GM19438 (cell line): ENCODE data around the gene MTG1.
"Not testable (repeated sequence)": the region's sequence is repeated elsewhere in the genome, so short reads cannot be mapped to it uniquely, and the experiment has no call there.

Experiments
- ATAC-seq: cut with Tn5 transposase; IDR thresholded peaks from one replicate; pipeline ENCODE4 v1.9.1; 2021; ENCODE audit warnings: low read depth; ENCODE audit not compliant: unreplicated experiment

MTG1 gene

DNA sequence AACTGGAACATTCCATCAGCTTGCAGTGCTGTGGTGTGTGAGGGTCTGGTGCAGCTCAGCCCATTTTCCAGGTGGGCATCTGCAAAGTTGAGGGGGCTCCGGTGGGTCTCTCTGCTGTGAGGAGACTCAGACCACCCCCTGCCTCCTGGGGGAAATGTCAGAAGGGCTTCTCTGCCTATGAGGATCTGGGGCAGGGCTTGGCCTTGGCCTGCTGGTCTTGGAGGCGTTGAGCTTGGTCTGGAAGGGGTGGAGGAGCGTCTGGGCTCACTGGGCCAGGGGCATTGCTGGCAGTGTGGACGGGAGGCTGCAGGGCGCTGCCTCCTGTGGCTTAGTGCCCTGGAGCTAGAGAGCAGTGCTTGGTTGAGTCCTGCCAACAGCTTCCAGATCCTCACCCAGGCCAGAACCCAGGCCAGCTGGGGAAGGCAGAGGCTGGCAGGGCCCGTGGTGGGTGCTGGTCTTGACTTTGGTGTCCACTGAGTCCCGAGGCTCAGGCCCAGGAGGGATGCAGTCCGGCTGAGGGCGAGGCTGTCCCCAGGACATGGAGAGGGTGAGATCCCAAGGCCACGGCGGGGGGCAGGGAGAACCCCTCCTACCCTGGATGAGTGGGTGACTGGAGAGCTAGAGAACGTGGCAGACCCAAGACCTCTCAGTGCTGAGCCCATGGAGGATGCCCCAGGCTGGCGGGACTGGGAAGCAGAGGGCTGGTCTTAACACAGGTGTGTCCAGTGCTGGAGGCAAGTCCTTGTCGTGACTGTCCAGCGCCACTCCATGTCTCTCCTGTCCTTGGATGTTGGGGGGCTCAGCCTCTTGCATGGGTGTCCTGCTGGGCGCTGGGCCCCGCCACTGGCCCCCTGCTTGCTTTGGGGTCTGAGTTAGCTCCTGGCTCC is 27.6 kb downstream of the MTG1 start:
- no peak for ATAC-seq

- ATAC-seq, result no peak
These were observed 28.4 kb downstream of the MTG1 start for GRCh38 chr10:133422223-133422806.

- ATAC-seq, result no peak
These were observed 29.1 kb downstream of the MTG1 start for GRCh38 chr10:133422807-133423771.

- not testable (repeated sequence) for ATAC-seq
These were observed 30.1 kb downstream of the MTG1 start for GRCh38 chr10:133424102-133424501.

DNA sequence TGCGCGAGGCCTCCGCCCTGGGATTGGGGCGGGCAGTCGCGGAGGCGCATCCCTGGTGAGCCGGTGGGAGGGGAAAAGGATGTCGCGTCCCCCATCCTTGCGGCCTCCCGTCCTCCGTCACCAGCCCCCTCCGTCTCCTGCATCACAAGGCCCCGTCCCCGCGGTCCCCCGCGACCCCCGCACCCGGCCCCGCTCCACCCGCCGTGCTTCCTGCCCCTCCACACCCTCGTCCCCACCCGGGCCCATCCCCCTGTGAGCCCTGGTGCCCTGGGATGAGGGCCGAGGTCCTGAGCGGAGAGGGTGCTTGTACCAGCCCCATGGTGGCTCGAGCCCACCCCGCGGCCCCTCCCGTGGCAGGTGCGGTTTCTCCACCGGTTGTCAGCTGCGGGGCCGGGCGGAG is 30.6 kb downstream of the MTG1 start, which contains the start of gene SPRN:
SPRN (minus strand) TSS at position 25 of the 400 bp plus-strand sequence. CDS start 944 bp downstream, outside the sequence.
- ATAC-seq, result not testable (repeated sequence)

DNA sequence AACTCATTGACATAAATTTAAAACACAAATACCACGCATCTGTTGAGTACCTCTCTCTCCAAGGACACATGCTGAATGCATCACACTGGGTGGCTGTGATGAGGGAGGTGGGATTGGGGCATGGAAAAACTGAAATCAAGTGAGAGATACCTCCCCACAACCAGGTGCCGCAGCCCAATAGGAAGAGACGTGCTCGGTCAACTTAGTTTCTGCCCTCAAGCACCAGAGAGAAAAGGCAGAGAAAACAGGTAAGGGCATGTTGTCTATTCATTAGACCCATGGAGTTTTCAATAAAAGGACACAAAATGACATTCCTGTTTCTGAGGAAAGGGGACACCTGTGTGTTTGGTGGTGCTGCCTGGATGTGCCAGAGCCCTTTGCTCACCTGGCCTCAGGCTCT is 35.6 kb downstream of the MTG1 start:
- not testable (repeated sequence) for ATAC-seq

DNA sequence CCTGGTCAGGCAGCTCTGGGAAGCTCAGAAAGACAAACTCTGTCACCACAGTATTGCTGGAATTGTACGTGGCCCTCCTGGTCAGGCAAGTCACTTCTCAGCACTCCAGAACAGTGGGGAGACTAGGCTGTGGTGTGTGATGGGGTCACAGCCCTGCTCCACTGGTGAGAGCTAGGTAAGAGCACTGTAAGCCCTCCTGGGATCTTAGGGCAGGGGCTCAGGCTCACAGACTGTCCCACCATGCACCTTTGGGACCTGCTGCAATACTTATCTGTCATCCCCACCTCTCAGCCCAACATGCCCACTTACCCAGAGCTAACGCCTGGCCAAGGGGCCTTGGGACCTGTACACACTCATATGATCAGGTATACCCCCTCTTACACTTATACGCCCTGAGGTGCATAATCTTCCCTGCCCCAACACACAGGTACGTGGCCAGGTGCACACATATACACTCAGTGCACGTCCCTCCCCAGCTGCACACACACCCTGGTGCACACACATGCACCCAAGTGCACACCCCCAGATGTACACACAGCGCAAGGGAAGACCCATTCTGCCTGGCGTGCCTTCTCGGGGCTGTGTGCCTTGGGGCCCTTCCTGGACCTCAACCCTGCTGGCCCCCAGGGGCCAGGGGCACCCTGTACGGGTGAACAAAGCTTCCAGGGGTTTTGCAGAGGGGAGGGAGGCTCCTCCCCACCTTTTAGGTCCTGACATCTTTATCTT is 38.1 kb downstream of the MTG1 start:
- not testable (repeated sequence) for ATAC-seq

DNA sequence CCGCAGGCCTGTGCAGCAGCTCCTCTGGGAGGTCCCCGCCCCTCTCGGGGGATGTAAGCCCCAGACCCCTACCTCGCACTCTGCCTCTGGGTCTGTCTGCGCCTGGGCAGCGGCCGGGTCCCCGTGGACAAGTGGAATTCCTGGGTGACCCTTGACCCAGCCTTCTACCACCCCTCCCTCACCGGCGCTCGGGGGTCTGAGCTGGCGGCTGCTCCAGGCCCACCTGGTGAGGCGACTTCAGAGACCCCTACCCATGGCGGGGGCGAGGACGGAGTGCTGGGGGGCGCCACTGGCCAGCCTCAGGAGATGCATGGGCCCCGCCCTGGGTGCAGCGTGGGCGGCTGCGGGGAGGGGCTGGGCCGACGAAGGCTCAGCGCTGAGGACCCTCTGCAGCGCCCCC is 38.8 kb downstream of the MTG1 start:
- ATAC-seq, result not testable (repeated sequence)

- ATAC-seq, result peak; percentile 63
These were observed 44.8 kb downstream of the MTG1 start for GRCh38 chr10:133438711-133439273.

- ATAC-seq, result no peak
These were observed 45.8 kb downstream of the MTG1 start for GRCh38 chr10:133439517-133440461.

- no peak for ATAC-seq
These were observed 46.8 kb downstream of the MTG1 start for GRCh38 chr10:133440633-133441285.

DNA sequence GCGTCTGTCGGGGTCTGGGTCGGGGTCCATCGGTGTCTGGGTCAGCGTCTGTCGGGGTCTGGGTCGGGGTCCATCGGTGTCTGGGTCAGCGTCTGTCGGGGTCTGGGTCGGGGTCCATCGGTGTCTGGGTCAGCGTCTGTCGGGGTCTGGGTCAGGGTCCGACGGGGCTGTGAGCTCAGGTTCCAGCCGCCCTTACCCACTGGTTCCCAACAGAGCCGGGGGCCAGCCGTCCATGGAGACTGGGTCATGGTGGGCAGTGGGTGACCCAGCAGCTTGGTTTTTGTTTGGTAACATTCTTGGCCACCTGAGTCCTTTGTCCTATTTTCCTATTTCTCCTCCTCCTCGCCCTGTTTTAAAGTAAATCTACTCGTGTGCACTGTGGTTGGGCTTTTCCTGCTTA is 47.4 kb downstream of the MTG1 start:
- ATAC-seq, result not testable (repeated sequence)

DNA sequence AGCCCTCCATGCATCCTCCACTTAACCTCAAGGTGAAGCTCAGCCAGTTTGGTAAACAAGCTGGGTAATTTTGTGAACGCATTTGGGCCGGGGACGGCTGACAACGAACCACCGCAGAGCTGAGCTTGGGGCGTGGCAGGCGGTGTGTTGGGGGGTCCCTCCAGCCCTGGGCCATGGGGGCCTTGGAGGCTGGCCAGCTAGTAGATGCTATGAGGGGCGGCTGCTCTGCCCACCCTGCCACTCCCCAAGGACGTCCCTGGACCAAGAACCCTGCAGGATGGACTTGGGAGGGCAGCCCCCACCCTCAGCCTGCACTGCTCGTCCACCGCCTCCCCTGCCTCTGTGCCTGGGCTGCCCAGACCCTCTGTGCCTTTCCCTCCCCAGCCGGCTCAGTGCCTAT is 47.8 kb downstream of the MTG1 start:
- no peak for ATAC-seq

GRCh38 chr10:133442191-133442966 is 48.4 kb downstream of the MTG1 start:
- ATAC-seq, result no peak

DNA sequence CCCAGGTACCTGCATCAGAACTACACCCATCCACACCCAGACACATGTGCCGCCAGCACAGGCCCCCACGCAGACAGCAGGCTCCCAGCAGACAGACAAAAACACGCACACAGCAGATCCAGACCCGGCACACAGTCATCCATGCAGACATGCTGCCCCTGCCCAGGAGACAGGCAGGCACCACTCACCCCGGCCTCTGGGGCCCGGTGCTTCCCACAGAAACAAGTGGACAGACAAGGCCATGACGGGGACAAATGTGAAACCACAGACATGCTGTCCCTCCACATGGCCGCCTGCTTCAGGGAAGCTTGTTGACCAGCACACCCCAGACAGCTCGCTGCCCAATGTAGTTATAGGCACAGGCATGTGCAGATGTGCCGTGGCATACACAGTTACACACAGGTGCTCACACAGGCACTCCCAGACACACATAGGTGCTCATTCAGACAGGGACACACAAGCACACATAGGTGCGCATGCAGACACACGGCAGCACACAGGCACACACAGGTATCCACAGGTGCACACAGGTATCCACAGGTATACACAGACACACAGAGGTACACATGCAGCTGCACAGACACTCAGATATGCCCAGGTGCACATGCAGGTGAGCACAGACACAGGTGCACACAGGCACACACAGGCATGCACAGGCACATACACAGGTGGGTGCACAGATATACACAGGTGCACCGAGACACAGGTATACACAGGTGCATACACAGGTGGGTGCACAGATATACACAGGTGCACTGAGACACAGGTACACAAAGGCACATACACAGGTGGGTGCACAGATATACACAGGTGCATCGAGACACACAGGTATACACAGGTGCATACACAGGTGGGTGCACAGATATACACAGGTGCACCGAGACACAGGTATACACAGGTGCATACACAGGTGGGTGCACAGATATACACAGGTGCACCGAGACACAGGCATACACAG is 49.3 kb downstream of the MTG1 start:
- no peak for ATAC-seq
